H9 (cell line): ENCODE data around the gene RCC1. TPM values are rescaled to one million over a fixed set of nuclear protein-coding genes. Genes with fewer than 3 reads are reported as not detected.
A peak's percentile ranks its signal among the peaks of the same experiment; 100 is the strongest.
"Not testable (repeated sequence)": the region's sequence is repeated elsewhere in the genome, so short reads cannot be mapped to it uniquely, and the experiment has no call there.

Source experiments
- DNase-seq: peaks from one replicate; pipeline ENCODE4 v3.0.0-alpha.2; 2017
- H2AFZ ChIP-seq: one replicate; pipeline ENCODE4 v1.6.1; 2013; ENCODE audit warnings: mild to moderate bottlenecking, low read length, control low read depth, moderate library complexity
- H2AK5ac ChIP-seq: 2 replicates; pipeline ENCODE4 v1.6.1; 2013; ENCODE audit warnings: low read length, control low read depth, mixed read lengths; ENCODE audit not compliant: insufficient read length
- H2BK120ac ChIP-seq: one replicate; pipeline ENCODE4 v1.6.1; 2013; ENCODE audit warnings: low read depth, mild to moderate bottlenecking, low read length, control low read depth, inconsistent platforms; ENCODE audit not compliant: poor library complexity, severe bottlenecking
- H2BK12ac ChIP-seq: 2 replicates; pipeline ENCODE4 v1.6.1; 2013; ENCODE audit warnings: low read length, control low read depth, mixed read lengths, low read depth; ENCODE audit not compliant: insufficient read length
- H2BK15ac ChIP-seq: 2 replicates; pipeline ENCODE4 v1.6.1; 2013; ENCODE audit warnings: low read depth, low read length, control low read depth
- H2BK20ac ChIP-seq: one replicate; pipeline ENCODE4 v1.6.1; 2013; ENCODE audit warnings: low read depth, mild to moderate bottlenecking, low read length, control low read depth, inconsistent platforms; ENCODE audit not compliant: poor library complexity, severe bottlenecking
- H2BK5ac ChIP-seq: 2 replicates; pipeline ENCODE4 v1.6.1; 2013; ENCODE audit warnings: low read length, control low read depth, mixed read lengths; ENCODE audit not compliant: insufficient read length
- H3K14ac ChIP-seq: 2 replicates; pipeline ENCODE4 v1.6.1; 2013; ENCODE audit warnings: low read length, control low read depth; ENCODE audit not compliant: insufficient read depth
- H3K18ac ChIP-seq: 2 replicates; pipeline ENCODE4 v1.6.1; 2013; ENCODE audit warnings: low read depth, mild to moderate bottlenecking, mixed read lengths, low read length, control low read depth; ENCODE audit not compliant: insufficient read length
- H3K23ac ChIP-seq: 2 replicates; pipeline ENCODE4 v1.6.1; 2013; ENCODE audit warnings: low read length, control low read depth, mixed read lengths, low read depth; ENCODE audit not compliant: insufficient read length
- H3K23me2 ChIP-seq: 2 replicates; pipeline ENCODE4 v1.6.1; 2013; ENCODE audit warnings: low read depth, mild to moderate bottlenecking, mixed read lengths, low read length, control low read depth; ENCODE audit not compliant: insufficient read length, poor library complexity, severe bottlenecking
- H3K27ac ChIP-seq: 2 replicates; pipeline ENCODE4 v1.5.1; 2013; ENCODE audit warnings: low read length, control low read depth, mixed read lengths, low read depth; ENCODE audit not compliant: insufficient read length
- H3K27me3 ChIP-seq: 2 replicates; pipeline ENCODE4 v1.6.1; 2013; ENCODE audit warnings: low read length, control low read depth, inconsistent platforms; ENCODE audit not compliant: insufficient read depth
- H3K4ac ChIP-seq: 2 replicates; pipeline ENCODE4 v1.6.1; 2013; ENCODE audit warnings: low read depth, mild to moderate bottlenecking, control low read depth, inconsistent platforms, low read length, moderate library complexity
- H3K4me1 ChIP-seq: 2 replicates; pipeline ENCODE4 v1.6.1; 2013; ENCODE audit warnings: low read length, control low read depth, inconsistent platforms; ENCODE audit not compliant: insufficient read depth
- H3K4me2 ChIP-seq: 2 replicates; pipeline ENCODE4 v1.6.1; 2013; ENCODE audit warnings: low read length, control low read depth, mixed read lengths; ENCODE audit not compliant: insufficient read length, insufficient read depth
- H3K56ac ChIP-seq: 2 replicates; pipeline ENCODE4 v1.6.1; 2013; ENCODE audit warnings: low read depth, mild to moderate bottlenecking, mixed read lengths, low read length, control low read depth; ENCODE audit not compliant: insufficient read length
- H3K79me1 ChIP-seq: 2 replicates; pipeline ENCODE4 v1.6.1; 2013; ENCODE audit warnings: low read depth, mild to moderate bottlenecking, moderate library complexity, low read length, control low read depth, inconsistent platforms; ENCODE audit not compliant: insufficient read depth, poor library complexity, severe bottlenecking
- H3K79me2 ChIP-seq: 2 replicates; pipeline ENCODE4 v1.6.1; 2013; ENCODE audit warnings: low read length, control low read depth, inconsistent platforms; ENCODE audit not compliant: insufficient read depth
- H3K9ac ChIP-seq: 2 replicates; pipeline ENCODE4 v1.6.1; 2013; ENCODE audit warnings: low read length, control low read depth, mixed read lengths; ENCODE audit not compliant: insufficient read length; ENCODE audit errors: extremely low read depth
- H3K9me3 ChIP-seq: one replicate; pipeline ENCODE4 v1.6.1; 2013; ENCODE audit warnings: low read depth, low read length, inconsistent platforms; ENCODE audit not compliant: control insufficient read depth
- H3T11ph ChIP-seq: one replicate; pipeline ENCODE4 v1.6.1; 2013; ENCODE audit warnings: mild to moderate bottlenecking, low read length, control low read depth, inconsistent platforms
- H4K20me1 ChIP-seq: one replicate; pipeline ENCODE4 v1.6.1; 2013; ENCODE audit not compliant: control insufficient read depth, insufficient read length, insufficient read depth
- H4K5ac ChIP-seq: 2 replicates; pipeline ENCODE4 v1.6.1; 2013; ENCODE audit warnings: low read depth, mild to moderate bottlenecking, mixed read lengths, low read length, control low read depth; ENCODE audit not compliant: insufficient read length
- H4K8ac ChIP-seq: replicated peaks from 2 replicates; pipeline ENCODE4 v1.6.1; 2013; ENCODE audit warnings: low read length, control low read depth, mixed read lengths, low read depth; ENCODE audit not compliant: insufficient read length
- H4K91ac ChIP-seq: 2 replicates; pipeline ENCODE4 v1.6.1; 2013; ENCODE audit warnings: low read depth, mild to moderate bottlenecking, moderate library complexity, mixed read lengths, low read length, control low read depth; ENCODE audit not compliant: insufficient read length
- H3K27ac Mint-ChIP-seq, 3 experiments: 2 replicates in 2 of 3; 3 replicates in 1 of 3; pipeline ENCODE4 v1.8.0; 2020 to 2021; ENCODE audit warnings: mixed read lengths in 3 of 3, mild to moderate bottlenecking in 1 of 3, moderate library complexity in 1 of 3
- H3K27me3 Mint-ChIP-seq: 2 replicates; pipeline ENCODE4 v1.8.0; 2021; ENCODE audit warnings: low read depth, mild to moderate bottlenecking, moderate library complexity, mixed read lengths
- H3K36me3 Mint-ChIP-seq, 3 experiments: 2 replicates in 2 of 3; 3 replicates in 1 of 3; pipeline ENCODE4 v1.8.0; 2020 to 2021; ENCODE audit warnings: low read depth in 3 of 3, mixed read lengths in 3 of 3; ENCODE audit not compliant: insufficient read depth in 1 of 3
- H3K4me1 Mint-ChIP-seq, 2 experiments: 2 replicates each; pipeline ENCODE4 v1.8.0; 2020; ENCODE audit warnings: mixed read lengths in 2 of 2
- H3K4me3 Mint-ChIP-seq, 2 experiments: 2 replicates in 1 of 2; 3 replicates in 1 of 2; pipeline ENCODE4 v1.8.0; 2020 to 2021; ENCODE audit warnings: mild to moderate bottlenecking in 2 of 2, mixed read lengths in 2 of 2, moderate library complexity in 1 of 2
- H3K9me3 Mint-ChIP-seq, 2 experiments: 2 replicates in 1 of 2; 3 replicates in 1 of 2; pipeline ENCODE4 v1.8.0; 2020; ENCODE audit warnings: mild to moderate bottlenecking in 2 of 2, mixed read lengths in 2 of 2, moderate library complexity in 1 of 2
- WGBS: extraction: QIAGEN DNeasy Blood & Tissue Kit; methylation state at CpG from one replicate; pipeline ENCODE4 v1.1.7; 2013; ENCODE audit warnings: missing lambda C conversion rate, low lambda C conversion rate, mixed read lengths; ENCODE audit not compliant: insufficient read length; ENCODE audit errors: extremely low coverage; 5-methylcytosine and 5-hydroxymethylcytosine counted together
- total RNA-seq: library from RNA; stranded (reverse); gene quantifications from 2 replicates; pipeline ENCODE4 v1.2.1, GENCODE V29; 2021

The RCC1 gene
- total RNA-seq, 1 experiment from 2014 or later = 93.6 TPM

- H2BK12ac ChIP-seq, H3K23ac ChIP-seq, H3K9ac ChIP-seq, H3K4ac ChIP-seq, H3K56ac ChIP-seq, H3K4me2 ChIP-seq, H2BK20ac ChIP-seq, H3K23me2 ChIP-seq, DNase-seq, H2BK15ac ChIP-seq, H4K91ac ChIP-seq, H2AK5ac ChIP-seq, H3K14ac ChIP-seq, H3K27ac ChIP-seq, H3K4me1 ChIP-seq, H3K4me3 Mint-ChIP-seq, H2BK120ac ChIP-seq, H3K79me1 ChIP-seq, H3K9me3 Mint-ChIP-seq, H4K8ac ChIP-seq, H3K27me3 ChIP-seq, H2BK5ac ChIP-seq, H3T11ph ChIP-seq, H3K9me3 ChIP-seq, H4K5ac ChIP-seq, H4K20me1 ChIP-seq, H3K27me3 Mint-ChIP-seq, H3K18ac ChIP-seq, H2AFZ ChIP-seq: not testable (repeated sequence)
- peaks cover 25 to 42% (median 38%) of the 10 kb centered on the region in 3 experiments for H3K36me3 Mint-ChIP-seq
- peaks cover 25 to 34% of the 10 kb centered on the region in 2 experiments for H3K4me1 Mint-ChIP-seq
- peak overlapping the region in 2 of 3 experiments; percentile 11 to 76; a peak in 3 of 7 replicates for H3K27ac Mint-ChIP-seq
- H3K79me2 ChIP-seq = peaks cover 20% of the 10 kb centered on the region; the same call in 1 of the 2 replicates
- no CpG with 5 or more reads among the region's 10 CpGs for WGBS
These were observed 19.3 kb downstream of the RCC1 start for GRCh38 chr1:28525002-28525642.
